Measurements from ENCODE around the gene IL20. TPM values are rescaled to one million over a fixed set of nuclear protein-coding genes. Genes with fewer than 3 reads are reported as not detected.

The IL20 gene
- total RNA-seq, 1 donor from 2014 or later, result not detected

GRCh38 chr1:206886831-206887230, 21.4 kb downstream of the IL20 start:
- no peaks in the 10 kb centered on the region for H3K9me3 Mint-ChIP-seq
- H3K27me3 Mint-ChIP-seq, result peaks cover 23% of the 10 kb centered on the region
- H3K27ac Mint-ChIP-seq, result no peak overlapping the region
- TF ChIP-seq CTCF (conservative IDR thresholded peaks at IDR 0.05), result no peak
- no peak overlapping the region for H3K4me3 Mint-ChIP-seq
- H3K36me3 Mint-ChIP-seq, result no peaks in the 10 kb centered on the region
- H3K4me1 Mint-ChIP-seq (ENCODE audit: unreplicated experiment), result peaks cover 5% of the 10 kb centered on the region
- no peak for DNase-seq (ENCODE audit: extremely low spot score, unreplicated experiment)

- Mint-ChIP-seq H3K4me3 (no peak overlapping the region), H3K9me3 (no peaks in the 10 kb centered on the region), H3K4me1 (ENCODE audit: unreplicated experiment) (peaks cover 5% of the 10 kb centered on the region), H3K27me3 (peaks cover 19% of the 10 kb centered on the region), H3K27ac (no peak overlapping the region), H3K36me3 (no peaks in the 10 kb centered on the region)
- no peak for DNase-seq (ENCODE audit: extremely low spot score, unreplicated experiment)
- no peak for TF ChIP-seq CTCF (conservative IDR thresholded peaks at IDR 0.05)
Observed at GRCh38 chr1:206887701-206888100, 22.3 kb downstream of the IL20 start.

GRCh38 chr1:206890125-206891060, 25.0 kb downstream of the IL20 start:
- no peak for DNase-seq (ENCODE audit: extremely low spot score, unreplicated experiment)
- peaks cover 7% of the 10 kb centered on the region for H3K4me1 Mint-ChIP-seq (ENCODE audit: unreplicated experiment)
- H3K9me3 Mint-ChIP-seq, result no peaks in the 10 kb centered on the region
- no peak overlapping the region for H3K27ac Mint-ChIP-seq
- H3K4me3 Mint-ChIP-seq, result no peak overlapping the region
- H3K27me3 Mint-ChIP-seq, result peaks cover 24% of the 10 kb centered on the region
- no peaks in the 10 kb centered on the region for H3K36me3 Mint-ChIP-seq
- TF ChIP-seq CTCF (conservative IDR thresholded peaks at IDR 0.05), result no peak

- Mint-ChIP-seq H3K27me3 (peaks cover 24% of the 10 kb centered on the region), H3K27ac (no peak overlapping the region), H3K4me1 (ENCODE audit: unreplicated experiment) (peaks cover 15% of the 10 kb centered on the region), H3K4me3 (no peak overlapping the region), H3K36me3 (no peaks in the 10 kb centered on the region), H3K9me3 (no peaks in the 10 kb centered on the region)
- no peak for TF ChIP-seq CTCF (conservative IDR thresholded peaks at IDR 0.05)
- no peak for DNase-seq (ENCODE audit: extremely low spot score, unreplicated experiment)
Observed at GRCh38 chr1:206891412-206891811, 26.0 kb downstream of the IL20 start.

GRCh38 chr1:206892351-206892984, 27.0 kb downstream of the IL20 start:
- Mint-ChIP-seq H3K27ac (no peak overlapping the region), H3K4me3 (no peak overlapping the region), H3K27me3 (peaks cover 22% of the 10 kb centered on the region), H3K9me3 (no peaks in the 10 kb centered on the region), H3K4me1 (ENCODE audit: unreplicated experiment) (peaks cover 10% of the 10 kb centered on the region), H3K36me3 (no peaks in the 10 kb centered on the region)
- TF ChIP-seq CTCF (conservative IDR thresholded peaks at IDR 0.05), result no peak
- no peak for DNase-seq (ENCODE audit: extremely low spot score, unreplicated experiment)
